Measurements from ENCODE around the gene CLEC2D.
"Not testable (repeated sequence)": the region's sequence is repeated elsewhere in the genome, so short reads cannot be mapped to it uniquely, and the experiment has no call there.

Gene CLEC2D

DNA sequence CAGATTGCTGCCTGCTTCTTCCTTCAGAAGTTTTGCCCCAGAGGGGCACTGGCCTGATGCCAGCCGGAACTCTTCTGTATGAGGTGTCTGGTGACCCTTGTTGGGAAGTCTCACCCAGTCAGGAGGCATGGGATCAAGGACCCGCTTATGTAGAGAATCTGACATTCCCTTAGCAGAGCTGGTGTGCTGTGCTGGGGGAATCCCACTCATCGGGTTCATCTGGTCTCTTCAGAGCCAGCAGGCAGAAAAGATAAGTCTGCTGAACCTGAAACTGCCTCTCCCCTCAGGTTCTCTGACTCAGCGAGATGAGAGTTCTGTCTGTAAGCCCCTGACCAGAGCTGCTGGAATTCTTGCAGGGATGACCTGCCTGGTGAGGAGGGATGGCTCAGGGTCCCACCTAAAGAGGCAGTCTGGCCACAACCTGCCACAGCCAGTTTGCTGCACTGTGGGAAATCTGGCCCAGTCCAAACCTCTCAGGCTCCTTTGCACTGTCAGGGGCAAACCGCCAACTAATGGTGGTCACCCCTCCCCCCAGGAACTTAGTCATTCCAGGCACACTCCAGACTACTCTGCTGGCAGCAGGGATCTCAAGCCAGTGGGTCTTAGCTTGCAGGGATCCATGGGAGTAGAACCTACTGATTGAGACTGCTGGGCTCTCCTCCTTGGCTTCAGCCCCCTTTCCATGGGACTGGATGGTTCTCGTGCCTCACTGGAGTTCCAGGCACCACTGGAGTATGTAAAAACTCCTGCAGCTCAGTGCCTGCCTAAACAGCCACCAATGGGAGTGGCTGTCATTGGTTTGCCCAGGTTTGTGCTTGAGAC is 4.1 kb downstream of the CLEC2D start:
- no peaks in the 10 kb centered on the region for H3K27me3 ChIP-seq (ENCODE audit: insufficient read depth, low read depth)
- H3K79me2 ChIP-seq (ENCODE audit: insufficient read depth, low read depth), result no peaks in the 10 kb centered on the region; the same call in 1 of the 2 replicates
- H3K4me3 ChIP-seq (IDR thresholded peaks at IDR 0.05; ENCODE audit: insufficient read depth, low read depth, low read length), result no peak overlapping the region
- H4K20me1 ChIP-seq (ENCODE audit: insufficient read depth), result no peaks in the 10 kb centered on the region
- H3K4me1 ChIP-seq (ENCODE audit: low read depth, poor library complexity, severe bottlenecking), result peaks cover 73% of the 10 kb centered on the region
- peak overlapping the region; percentile 52; the same call in 1 of the 2 replicates for H3K9ac ChIP-seq
- H3K36me3 ChIP-seq (ENCODE audit: insufficient read depth), result no peaks in the 10 kb centered on the region
- H2AFZ ChIP-seq (ENCODE audit: low read depth), result peak overlapping the region; percentile 7; the same call in 1 of the 2 replicates
- H3K27ac ChIP-seq, result peak overlapping the region; percentile 89
- peak overlapping the region; percentile 86 for H3K4me2 ChIP-seq
- TF ChIP-seq CTCF (conservative IDR thresholded peaks at IDR 0.05; ENCODE audit: low read depth, low read length), result no peak

DNA sequence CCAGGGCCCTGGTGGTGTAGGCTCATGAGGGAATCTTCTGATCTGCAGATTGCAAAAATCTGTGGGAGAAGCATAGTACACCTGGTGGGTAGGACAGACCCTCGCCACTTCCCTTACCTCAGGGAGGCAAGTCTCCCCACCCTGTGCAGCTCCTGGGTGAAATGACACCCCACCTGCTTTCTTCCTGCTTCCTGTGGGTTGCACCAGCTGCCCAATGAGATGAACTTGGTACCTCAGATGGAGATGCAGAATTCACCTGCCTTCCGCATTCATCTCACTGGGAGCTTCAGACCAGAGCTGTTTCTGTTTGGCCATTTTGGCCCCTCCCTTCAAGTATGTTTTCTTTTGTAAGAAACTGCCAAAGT is 4.7 kb downstream of the CLEC2D start:
- H3K4me2 ChIP-seq, result peak overlapping the region; percentile 86
- no peaks in the 10 kb centered on the region for H3K27me3 ChIP-seq (ENCODE audit: insufficient read depth, low read depth)
- H3K36me3 ChIP-seq (ENCODE audit: insufficient read depth), result no peaks in the 10 kb centered on the region
- H3K79me2 ChIP-seq (ENCODE audit: insufficient read depth, low read depth), result no peaks in the 10 kb centered on the region; the same call in 1 of the 2 replicates
- TF ChIP-seq CTCF (conservative IDR thresholded peaks at IDR 0.05; ENCODE audit: low read depth, low read length), result no peak
- H3K27ac ChIP-seq, result peak overlapping the region; percentile 89
- H3K4me3 ChIP-seq (IDR thresholded peaks at IDR 0.05; ENCODE audit: insufficient read depth, low read depth, low read length), result no peak overlapping the region
- peak overlapping the region; percentile 52; the same call in 1 of the 2 replicates for H3K9ac ChIP-seq
- no peaks in the 10 kb centered on the region for H4K20me1 ChIP-seq (ENCODE audit: insufficient read depth)
- H2AFZ ChIP-seq (ENCODE audit: low read depth), result peak overlapping the region; percentile 7; the same call in 1 of the 2 replicates
- H3K4me1 ChIP-seq (ENCODE audit: low read depth, poor library complexity, severe bottlenecking), result peaks cover 67% of the 10 kb centered on the region

DNA sequence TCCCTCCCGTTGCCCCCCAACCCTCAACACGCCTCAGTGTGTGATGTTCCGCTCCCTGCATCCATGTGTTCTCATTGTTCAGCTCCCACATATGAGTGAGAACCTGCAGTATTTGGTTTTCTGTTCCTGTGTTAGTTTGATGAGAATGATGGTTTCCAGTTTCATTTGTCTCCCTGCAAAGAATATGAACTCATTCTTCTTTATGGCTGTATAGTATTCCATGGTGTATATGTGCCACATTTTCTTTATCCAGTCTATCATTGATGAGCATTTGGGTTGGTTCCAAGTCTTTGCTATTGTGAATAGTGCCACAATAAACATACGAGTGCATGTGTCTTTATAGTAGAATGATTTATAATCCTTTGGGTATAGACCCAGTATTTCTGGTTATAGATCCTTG is 13.0 kb downstream of the CLEC2D start:
- H4K20me1 ChIP-seq (ENCODE audit: insufficient read depth); H3K27ac ChIP-seq; H3K4me3 ChIP-seq (IDR thresholded peaks at IDR 0.05; ENCODE audit: insufficient read depth, low read depth, low read length); H2AFZ ChIP-seq (ENCODE audit: low read depth); H3K4me1 ChIP-seq (ENCODE audit: low read depth, poor library complexity, severe bottlenecking); H3K36me3 ChIP-seq (ENCODE audit: insufficient read depth); H3K4me2 ChIP-seq; H3K9ac ChIP-seq; H3K79me2 ChIP-seq (ENCODE audit: insufficient read depth, low read depth); H3K27me3 ChIP-seq (ENCODE audit: insufficient read depth, low read depth): not testable (repeated sequence)

DNA sequence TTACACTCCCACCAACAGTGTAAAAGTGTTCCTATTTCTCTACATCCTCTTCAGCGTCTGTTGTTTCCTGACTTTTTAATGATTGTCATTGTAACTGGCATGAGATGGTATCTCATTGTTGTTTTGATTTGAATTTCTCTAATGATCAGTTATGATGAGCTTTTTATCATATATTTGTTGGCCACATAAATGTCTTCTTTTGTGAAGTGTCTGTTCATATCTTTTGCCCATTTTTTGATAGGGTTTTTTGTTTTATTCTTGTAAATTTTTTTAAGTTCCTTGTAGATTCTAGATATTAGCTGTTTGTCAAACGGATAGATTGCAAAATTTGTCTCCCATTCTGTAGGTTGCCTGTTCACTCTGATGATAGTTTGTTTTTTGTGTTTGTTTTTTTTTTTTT is 13.4 kb downstream of the CLEC2D start:
- H3K4me2 ChIP-seq; H3K36me3 ChIP-seq (ENCODE audit: insufficient read depth); H3K4me1 ChIP-seq (ENCODE audit: low read depth, poor library complexity, severe bottlenecking); H2AFZ ChIP-seq (ENCODE audit: low read depth); H3K27ac ChIP-seq; H3K9ac ChIP-seq; H3K4me3 ChIP-seq (IDR thresholded peaks at IDR 0.05; ENCODE audit: insufficient read depth, low read depth, low read length); H3K27me3 ChIP-seq (ENCODE audit: insufficient read depth, low read depth); H4K20me1 ChIP-seq (ENCODE audit: insufficient read depth); H3K79me2 ChIP-seq (ENCODE audit: insufficient read depth, low read depth): not testable (repeated sequence)

GRCh38 chr12:9685366-9685765 is 15.9 kb downstream of the CLEC2D start:
- H3K27me3 ChIP-seq (ENCODE audit: insufficient read depth, low read depth); H3K79me2 ChIP-seq (ENCODE audit: insufficient read depth, low read depth); H2AFZ ChIP-seq (ENCODE audit: low read depth); H4K20me1 ChIP-seq (ENCODE audit: insufficient read depth); H3K27ac ChIP-seq; H3K4me1 ChIP-seq (ENCODE audit: low read depth, poor library complexity, severe bottlenecking); H3K4me3 ChIP-seq (IDR thresholded peaks at IDR 0.05; ENCODE audit: insufficient read depth, low read depth, low read length); H3K9ac ChIP-seq; H3K36me3 ChIP-seq (ENCODE audit: insufficient read depth); H3K4me2 ChIP-seq: not testable (repeated sequence)

DNA sequence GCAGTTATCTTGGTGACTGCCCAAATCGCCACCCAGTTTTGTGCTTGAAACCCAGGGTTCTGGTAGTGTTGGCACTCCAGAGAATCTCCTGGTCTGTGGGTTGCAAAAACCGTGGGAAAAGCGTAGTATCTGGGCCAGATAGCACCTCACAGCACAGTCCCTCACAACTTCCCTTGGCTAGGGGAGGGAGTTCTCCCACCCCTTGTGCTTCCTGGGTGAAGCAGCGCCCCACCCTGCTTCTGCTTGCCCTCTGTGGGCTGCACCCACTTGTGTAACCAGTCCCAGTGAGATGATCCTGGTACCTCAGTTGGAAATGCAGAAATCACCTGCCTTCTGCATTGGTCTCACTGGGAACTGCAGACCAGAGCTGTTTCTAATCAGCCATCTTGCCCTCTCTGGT is 16.4 kb downstream of the CLEC2D start:
- TF ChIP-seq CTCF (conservative IDR thresholded peaks at IDR 0.05; ENCODE audit: low read depth, low read length), result no peak
- Histone ChIP-seq H3K4me2 (no peak overlapping the region), H3K27me3 (ENCODE audit: insufficient read depth, low read depth) (no peaks in the 10 kb centered on the region), H3K4me3 (IDR thresholded peaks at IDR 0.05; ENCODE audit: insufficient read depth, low read depth, low read length) (no peak overlapping the region), H2AFZ (ENCODE audit: low read depth) (no peak overlapping the region), H3K9ac (no peak overlapping the region), H3K36me3 (ENCODE audit: insufficient read depth) (no peaks in the 10 kb centered on the region), H3K4me1 (ENCODE audit: low read depth, poor library complexity, severe bottlenecking) (peaks cover 8% of the 10 kb centered on the region), H3K27ac (no peak overlapping the region), H4K20me1 (ENCODE audit: insufficient read depth) (no peaks in the 10 kb centered on the region), H3K79me2 (ENCODE audit: insufficient read depth, low read depth) (no peaks in the 10 kb centered on the region)

All from KMS-11 (cell line).